ENCODE results near the gene TGFB1. TPM values are rescaled to one million over a fixed set of nuclear protein-coding genes. Genes with fewer than 3 reads are reported as not detected.

Gene TGFB1
- total and polyA plus RNA-seq, 9 of the 15 experiments (the other 6 are each of a cell fraction or from before 2014, with no cell fraction given) = 0.24 to 159 (median 17.2) TPM

GRCh38 chr19:41373993-41374392 is 20.3 kb upstream of the TGFB1 start (continued):
- TF ChIP-seq ZBTB7A (IDR thresholded peaks at IDR 0.05; ENCODE audit: borderline replicate concordance, control insufficient read depth, low read depth, low read length) (no peak), HMGXB4 (CRISPR knock-in tag; IDR thresholded peaks at IDR 0.05) (no peak), EP300 (IDR thresholded peaks at IDR 0.05; ENCODE audit: low read length) (no peak), ARID2 (IDR thresholded peaks at IDR 0.05) (no peak), BCL6 (CRISPR knock-in tag; IDR thresholded peaks at IDR 0.05) (no peak), ARNT (IDR thresholded peaks at IDR 0.05) (no peak), ZNF766 (CRISPR knock-in tag; conservative IDR thresholded peaks at IDR 0.05) (no peak)

GRCh38 chr19:41372501-41372900 is 18.8 kb upstream of the TGFB1 start:
- in situ Hi-C loops (cut with MboI) (no loop called here), intact Hi-C loops (cut with micrococcal nuclease) (no loop called here)
- WGBS (ENCODE audit: insufficient coverage, low coverage, missing lambda C conversion rate) = 60% methylated on average over 2 of the region's 2 CpGs
- TF ChIP-seq EHMT2 (IDR thresholded peaks at IDR 0.05) = no peak
- TF ChIP-seq ZSCAN29 (IDR thresholded peaks at IDR 0.05) = no peak
- no peak for TF ChIP-seq ZNF3 (CRISPR knock-in tag; IDR thresholded peaks at IDR 0.05)
- no peak for TF ChIP-seq TEAD1 (CRISPR knock-in tag; IDR thresholded peaks at IDR 0.05)
- TF ChIP-seq ZNF431 (CRISPR knock-in tag; IDR thresholded peaks at IDR 0.05) = no peak
- TF ChIP-seq ZNF584 (CRISPR knock-in tag; IDR thresholded peaks at IDR 0.05; ENCODE audit: low read depth) = no peak
- TF ChIP-seq CBFA2T3 (IDR thresholded peaks at IDR 0.05) = no peak
- no peak for DNase-seq (ENCODE audit: extremely low read depth in 1 of 4, low spot score in 3 of 4)
- no peak overlapping the region for H3K4me2 ChIP-seq (ENCODE audit: insufficient read depth, low read length)
- H3K9ac ChIP-seq (ENCODE audit: insufficient read depth in 1 of 2, low read depth in 2 of 2, low read length in 2 of 2) = no peak overlapping the region
- CTCF ChIA-PET (ENCODE audit: low intra/inter-chr PET ratio) = no interaction called here
- H3K9me3 ChIP-seq (replicated peaks; ENCODE audit: control insufficient read depth, insufficient read depth, low read depth, low read length) = no peaks in the 10 kb centered on the region
- no peaks in the 10 kb centered on the region for H3K27me3 ChIP-seq (ENCODE audit: control insufficient read depth in 2 of 2, insufficient read depth in 2 of 2, low read length in 2 of 2)
- no peak overlapping the region for H2AFZ ChIP-seq (ENCODE audit: low read depth, low read length)
- FAIRE-seq = no peak
- no peaks in the 10 kb centered on the region for H4K20me1 ChIP-seq (replicated peaks; ENCODE audit: control insufficient read depth, insufficient read depth, low read length)
- no TSS peak for BruUV-seq (replicated peaks)
- H3K27ac ChIP-seq (ENCODE audit: extremely low read depth, low read depth, low read length) = no peak overlapping the region
- ATAC-seq = no peak
- H3K4me1 ChIP-seq (replicated peaks in 1 of 2; ENCODE audit: control insufficient read depth in 2 of 2, insufficient read depth in 2 of 2, low read length in 2 of 2) = peaks cover 11 to 38% of the 10 kb centered on the region in 2 experiments; a peak in 4 of 5 replicates
- H3K79me2 ChIP-seq (ENCODE audit: control insufficient read depth, insufficient read depth, low read length) = peaks cover 18% of the 10 kb centered on the region
- H3K36me3 ChIP-seq (ENCODE audit: control insufficient read depth, insufficient read depth, low read length) = no peaks in the 10 kb centered on the region
- H3K9me1 ChIP-seq (ENCODE audit: control insufficient read depth, insufficient read depth, low read length) = no peaks in the 10 kb centered on the region
- POLR2A ChIA-PET = interaction anchor here (1.2 kb wide), 1 partner anchor 21 kb away, joined by 3 read pairs; no protein-coding TSS in a partner anchor
- H3K4me3 ChIP-seq = no peak overlapping the region
